Transverse colon (tissue), 3 donors: ENCODE data around the gene EARS2.

Source experiments
- EP300 ChIP-seq: sonication (generic); formaldehyde crosslinking; IDR thresholded peaks from one replicate; pipeline ENCODE4 v1.6.1; 2017; ENCODE audit warnings: antibody characterized with exemption, low read depth
- POLR2A ChIP-seq: fragments of 450-650 bp; IDR thresholded peaks from one replicate; pipeline ENCODE4 v1.6.1; 2016; ENCODE audit warnings: antibody characterized with exemption, mild to moderate bottlenecking, moderate library complexity
- TF ChIP-seq, protein P1 (sequence below), 5 experiments: fragments of 200-600 bp in 3 of 5; fragments of 450-650 bp in 2 of 5; sonication (generic) in 3 of 5; IDR thresholded peaks; 1 replicate in 2 of 5; 2 replicates in 3 of 5; pipeline ENCODE4 v1.5.1; 2016 to 2017; ENCODE audit warnings: antibody characterized with exemption in 5 of 5, inconsistent platforms in 3 of 5, mild to moderate bottlenecking in 2 of 5, moderate library complexity in 1 of 5

DNA sequence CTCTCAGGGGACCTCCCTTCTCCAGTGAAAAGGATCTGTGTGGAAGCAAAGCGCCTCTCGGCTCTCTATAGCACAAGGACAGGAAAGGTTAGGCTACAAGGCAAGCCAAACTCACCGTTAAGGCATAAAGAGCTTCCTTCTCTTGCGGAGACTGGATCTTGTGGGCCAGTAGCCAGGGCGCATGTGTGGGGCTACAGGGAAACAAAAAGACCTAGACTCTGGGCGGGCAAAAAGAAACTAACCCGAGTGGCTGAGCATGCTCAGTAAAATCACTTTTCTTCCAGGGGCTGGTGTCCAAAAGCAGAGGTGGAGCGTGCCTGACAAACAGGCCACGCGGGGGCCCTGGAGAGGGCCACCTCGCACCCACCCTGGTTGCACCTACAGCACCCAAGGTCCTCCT, 63.0 kb downstream of the EARS2 start:
- TF ChIP-seq, protein P1, sequence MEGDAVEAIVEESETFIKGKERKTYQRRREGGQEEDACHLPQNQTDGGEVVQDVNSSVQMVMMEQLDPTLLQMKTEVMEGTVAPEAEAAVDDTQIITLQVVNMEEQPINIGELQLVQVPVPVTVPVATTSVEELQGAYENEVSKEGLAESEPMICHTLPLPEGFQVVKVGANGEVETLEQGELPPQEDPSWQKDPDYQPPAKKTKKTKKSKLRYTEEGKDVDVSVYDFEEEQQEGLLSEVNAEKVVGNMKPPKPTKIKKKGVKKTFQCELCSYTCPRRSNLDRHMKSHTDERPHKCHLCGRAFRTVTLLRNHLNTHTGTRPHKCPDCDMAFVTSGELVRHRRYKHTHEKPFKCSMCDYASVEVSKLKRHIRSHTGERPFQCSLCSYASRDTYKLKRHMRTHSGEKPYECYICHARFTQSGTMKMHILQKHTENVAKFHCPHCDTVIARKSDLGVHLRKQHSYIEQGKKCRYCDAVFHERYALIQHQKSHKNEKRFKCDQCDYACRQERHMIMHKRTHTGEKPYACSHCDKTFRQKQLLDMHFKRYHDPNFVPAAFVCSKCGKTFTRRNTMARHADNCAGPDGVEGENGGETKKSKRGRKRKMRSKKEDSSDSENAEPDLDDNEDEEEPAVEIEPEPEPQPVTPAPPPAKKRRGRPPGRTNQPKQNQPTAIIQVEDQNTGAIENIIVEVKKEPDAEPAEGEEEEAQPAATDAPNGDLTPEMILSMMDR (IDR thresholded peaks at IDR 0.05), result no peak
- TF ChIP-seq POLR2A (no peak), EP300 (no peak)
